ENCODE measurements around the gene CYP26A1.

The CYP26A1 gene

GRCh38 chr10:93064874-93065660 lies 8.6 kb upstream of the CYP26A1 start:
- DNase-seq, result no peak

DNA sequence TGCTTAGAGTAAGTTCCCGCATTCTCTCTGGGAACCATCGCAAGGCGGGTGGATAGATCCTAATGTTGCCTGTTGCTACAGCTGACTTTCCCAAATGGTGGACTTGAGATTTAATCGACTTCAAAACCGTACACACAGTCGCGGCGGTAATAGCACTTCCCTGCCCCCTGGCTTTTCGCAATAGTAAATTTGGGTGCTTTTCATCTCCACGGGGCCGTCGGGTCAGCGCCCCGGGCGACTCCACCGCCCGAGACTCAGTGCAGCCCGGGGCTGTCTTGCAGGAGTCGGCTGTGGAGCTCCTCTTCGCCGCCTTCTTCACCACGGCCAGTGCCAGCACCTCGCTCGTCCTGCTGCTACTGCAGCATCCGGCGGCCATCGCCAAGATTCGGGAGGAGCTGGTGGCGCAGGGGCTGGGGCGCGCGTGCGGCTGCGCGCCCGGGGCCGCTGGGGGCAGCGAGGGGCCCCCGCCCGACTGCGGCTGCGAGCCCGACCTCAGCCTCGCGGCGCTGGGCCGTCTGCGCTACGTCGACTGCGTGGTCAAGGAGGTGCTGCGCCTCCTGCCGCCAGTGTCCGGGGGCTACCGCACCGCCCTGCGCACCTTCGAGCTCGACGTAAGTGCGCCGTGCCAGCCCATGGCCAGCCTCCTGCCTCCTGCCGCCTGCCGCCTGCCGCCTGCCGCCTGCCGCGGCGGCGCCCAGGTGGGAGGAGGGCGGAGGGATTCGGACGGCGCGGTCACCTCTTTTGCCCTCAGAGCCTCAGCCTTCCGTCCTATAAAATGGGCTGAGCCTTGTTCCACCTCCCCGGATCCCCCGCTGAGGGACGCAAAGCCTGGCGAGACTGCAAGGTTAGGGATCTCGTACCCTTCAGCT lies 7.8 kb upstream of the CYP26A1 start:
- DNase-seq, result no peak

DNA sequence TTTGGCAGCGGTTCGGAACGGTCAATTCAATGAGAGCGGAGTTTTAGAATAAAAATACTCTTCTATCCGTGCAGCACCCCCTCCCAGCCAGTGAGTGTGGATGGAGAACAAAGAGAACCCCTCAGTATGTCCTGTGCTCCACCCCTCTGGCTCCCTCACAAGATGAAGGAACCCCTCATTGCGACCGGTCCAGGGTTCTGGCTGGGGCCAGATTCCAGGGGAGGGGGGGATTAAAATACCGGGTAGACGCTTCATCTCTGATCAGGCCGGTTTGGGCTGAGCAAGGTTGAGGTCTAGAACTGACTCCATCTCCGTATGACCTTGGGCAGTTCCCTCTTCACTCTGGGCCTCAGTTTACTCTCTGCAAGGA lies 7.2 kb upstream of the CYP26A1 start:
- DNase-seq, result no peak

DNA sequence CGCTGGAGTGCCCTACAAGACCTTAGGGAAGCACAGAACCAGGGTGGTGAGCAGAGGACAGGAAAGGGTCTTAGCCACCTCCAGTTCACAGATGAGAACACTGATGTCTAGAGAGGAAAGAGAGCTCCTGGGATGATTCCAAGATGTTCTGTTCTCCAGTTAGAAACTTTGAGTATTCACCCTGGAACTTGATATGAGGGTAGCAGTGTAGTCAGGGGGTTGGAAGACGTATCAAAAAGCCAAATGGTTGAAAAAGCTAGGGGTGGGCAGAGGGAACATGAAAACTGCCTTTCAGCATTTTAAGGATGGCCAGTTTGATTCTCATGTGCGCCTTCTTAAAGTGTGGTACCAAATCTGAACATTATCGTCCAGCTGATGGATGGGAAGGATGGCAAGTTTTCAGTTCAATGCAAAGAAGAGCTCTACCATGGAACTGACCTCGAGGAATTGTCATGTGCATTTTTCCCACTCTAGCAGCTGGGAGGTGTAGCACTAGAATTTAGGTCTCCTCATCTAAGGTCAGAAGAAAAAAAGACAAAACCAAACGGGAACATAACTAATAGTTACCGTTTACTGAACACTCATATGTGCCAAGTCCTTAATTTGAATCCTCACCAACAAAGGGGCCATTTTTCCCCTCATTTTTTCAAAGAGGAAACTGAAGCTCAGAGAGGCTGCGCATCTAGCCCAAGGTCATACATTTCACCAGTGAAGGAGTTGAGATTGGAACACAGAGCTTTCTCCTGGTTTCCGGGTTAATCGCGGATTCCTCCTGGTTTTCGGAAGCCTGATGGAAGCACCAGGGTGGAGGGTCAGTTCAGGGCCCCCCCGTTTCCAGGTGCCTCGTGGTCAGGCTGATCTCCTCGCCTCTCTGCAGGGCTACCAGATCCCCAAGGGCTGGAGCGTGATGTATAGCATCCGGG lies 6.0 kb upstream of the CYP26A1 start:
- no peak for DNase-seq

- no peak for DNase-seq
Observed at GRCh38 chr10:93068411-93069244, 5.1 kb upstream of the CYP26A1 start.

DNA sequence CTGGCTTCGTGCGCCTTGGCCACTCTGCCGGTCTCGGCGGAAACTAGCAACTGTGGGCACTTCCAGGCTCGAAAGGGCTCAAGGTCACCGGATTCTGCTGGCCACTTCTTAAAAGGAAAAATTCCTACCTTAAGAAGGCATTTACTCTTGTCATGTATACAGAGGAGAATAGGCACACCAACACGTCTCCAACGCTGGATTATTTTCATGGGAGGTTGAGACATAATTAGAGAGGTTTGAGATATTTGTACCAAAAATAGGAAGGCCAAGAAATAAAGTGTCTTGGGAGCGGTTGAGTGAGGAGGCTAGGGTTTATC lies 4.5 kb upstream of the CYP26A1 start:
- no peak for DNase-seq

DNA sequence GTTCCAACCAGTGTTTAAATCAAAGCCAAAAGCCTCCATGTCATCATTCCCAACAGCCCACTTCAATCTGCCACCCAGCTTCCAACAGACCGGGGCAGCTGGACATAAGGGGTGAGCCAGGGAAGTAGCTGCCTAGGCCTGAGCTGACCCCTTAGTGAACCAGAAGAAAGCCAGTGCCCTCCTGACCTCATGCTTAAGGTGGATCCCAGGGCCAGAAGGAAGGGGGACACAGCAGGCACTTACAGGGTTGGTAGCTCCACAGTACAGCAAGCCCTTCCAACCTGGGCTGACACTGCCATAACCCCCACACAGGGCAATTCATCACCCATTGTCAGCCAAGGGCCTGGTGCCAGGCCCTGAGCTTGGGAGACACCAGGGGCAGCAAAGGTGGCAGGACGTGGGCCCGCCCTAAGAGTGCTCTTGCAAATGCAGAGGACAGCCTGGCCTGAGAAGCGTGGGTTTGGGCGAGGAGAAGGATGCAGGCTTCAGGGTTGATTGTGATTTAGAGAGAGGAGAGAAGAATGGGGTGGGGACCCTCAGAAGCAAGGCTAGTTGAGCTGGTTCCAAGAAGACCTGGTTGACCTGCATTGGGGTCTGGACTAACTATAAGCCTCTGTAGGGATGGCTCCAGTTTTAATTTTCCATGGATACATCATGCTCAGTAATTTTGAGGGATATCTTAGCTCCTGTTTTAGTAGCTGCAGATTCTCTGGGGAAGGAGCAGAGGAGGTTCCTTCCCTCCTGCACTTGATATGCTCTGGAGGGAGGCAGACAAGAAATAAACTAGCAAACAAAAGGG lies 3.1 kb upstream of the CYP26A1 start:
- no peak for DNase-seq

DNA sequence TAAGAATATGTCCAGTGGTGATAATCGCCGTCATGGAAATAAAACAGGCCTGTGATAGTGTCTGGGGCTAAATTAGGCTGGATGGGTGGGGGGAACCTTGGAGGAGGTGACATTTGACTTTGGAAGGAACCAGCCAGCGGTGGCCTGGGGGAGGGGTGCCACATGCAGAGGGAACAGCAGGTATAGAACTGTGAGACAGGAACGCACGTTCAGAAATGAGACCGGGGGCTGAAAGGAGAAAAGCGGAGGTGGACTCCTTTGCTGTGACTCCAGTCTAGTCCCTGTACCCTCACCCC lies 2.6 kb upstream of the CYP26A1 start:
- no peak for DNase-seq

- DNase-seq, result no peak
Observed at GRCh38 chr10:93071674-93072224, 1.9 kb upstream of the CYP26A1 start.

DNA sequence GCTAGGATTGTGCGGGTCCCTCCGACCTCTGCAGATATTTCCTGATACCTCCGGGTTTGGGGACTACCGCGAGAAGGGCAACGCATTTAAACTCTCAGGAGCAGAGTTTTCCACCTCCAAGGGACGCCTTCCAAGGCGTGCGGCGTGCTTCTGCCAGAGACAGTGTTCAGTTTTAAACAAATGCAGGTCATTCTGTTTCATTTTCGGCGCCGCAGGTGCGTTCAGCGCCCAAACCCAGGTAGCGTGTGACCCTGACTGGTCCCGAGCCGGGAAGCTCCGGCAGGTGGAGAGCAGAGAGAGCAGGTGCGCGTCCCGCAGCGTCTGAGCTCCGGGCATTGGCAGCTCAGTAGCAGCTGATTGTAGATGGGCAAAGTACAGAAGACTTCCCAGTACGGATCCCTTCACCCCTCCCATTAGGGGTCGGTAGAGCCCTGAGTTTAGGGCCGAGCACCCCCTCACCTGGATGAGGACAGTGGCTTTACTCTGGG lies 1.4 kb upstream of the CYP26A1 start:
- no peak for DNase-seq

GRCh38 chr10:93072713-93073538 lies 767 bp upstream of the CYP26A1 start:
- DNase-seq, result no peak

GRCh38 chr10:93074147-93074596 lies 479 bp downstream of the CYP26A1 start:
- DNase-seq, result no peak

- no peak for DNase-seq
Observed at GRCh38 chr10:93074597-93075368, 1.1 kb downstream of the CYP26A1 start.

DNA sequence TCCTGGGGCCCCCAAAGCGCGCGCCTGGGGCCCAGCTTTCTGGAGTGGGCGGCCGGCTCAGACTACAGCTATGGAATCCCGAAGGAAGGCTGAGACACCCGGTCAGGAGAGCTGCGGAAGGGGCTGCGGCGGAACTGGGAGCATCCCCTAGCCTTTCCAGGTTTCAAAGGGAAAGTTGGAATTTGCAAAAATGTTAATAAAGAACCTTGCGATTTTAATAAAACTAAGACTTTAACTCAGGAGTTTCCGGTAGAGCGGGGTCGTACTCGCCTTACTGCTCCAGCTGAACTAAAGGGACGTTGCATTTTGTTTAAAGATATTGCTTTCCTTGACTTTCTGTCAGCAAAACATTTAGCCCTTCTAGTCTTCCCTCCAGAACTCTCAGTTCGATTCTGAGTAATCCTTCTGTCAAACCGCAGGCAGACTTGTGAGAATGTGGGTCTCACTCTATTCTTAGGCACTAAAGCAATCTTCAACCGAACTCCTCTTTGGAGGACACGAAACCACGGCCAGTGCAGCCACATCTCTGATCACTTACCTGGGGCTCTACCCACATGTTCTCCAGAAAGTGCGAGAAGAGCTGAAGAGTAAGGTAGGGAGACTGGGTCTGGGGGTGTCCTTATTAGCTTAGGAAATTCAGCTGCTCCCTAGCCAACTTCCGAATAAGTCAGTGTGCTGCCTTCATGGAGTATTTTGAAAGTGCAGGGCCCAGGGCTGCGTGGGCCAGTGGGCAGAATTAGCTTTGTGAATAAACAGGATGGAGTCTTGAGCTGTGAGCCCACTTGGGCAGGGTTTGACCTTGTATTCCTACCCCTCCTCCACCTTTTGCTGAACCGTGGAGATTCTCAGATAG lies 1.9 kb downstream of the CYP26A1 start:
- DNase-seq, result no peak

DNA sequence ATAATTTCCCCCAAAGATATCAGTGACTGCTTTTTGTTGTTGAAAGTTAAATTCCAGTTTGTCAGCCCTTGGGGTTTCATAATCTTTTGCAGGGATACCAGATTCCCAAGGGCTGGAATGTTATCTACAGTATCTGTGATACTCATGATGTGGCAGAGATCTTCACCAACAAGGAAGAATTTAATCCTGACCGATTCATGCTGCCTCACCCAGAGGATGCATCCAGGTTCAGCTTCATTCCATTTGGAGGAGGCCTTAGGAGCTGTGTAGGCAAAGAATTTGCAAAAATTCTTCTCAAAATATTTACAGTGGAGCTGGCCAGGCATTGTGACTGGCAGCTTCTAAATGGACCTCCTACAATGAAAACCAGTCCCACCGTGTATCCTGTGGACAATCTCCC lies 3.2 kb downstream of the CYP26A1 start:
- DNase-seq, result no peak

- no peak for DNase-seq
Observed at GRCh38 chr10:93077860-93078337, 4.2 kb downstream of the CYP26A1 start.

GRCh38 chr10:93079663-93080349 lies 6.1 kb downstream of the CYP26A1 start:
- no peak for DNase-seq

Measured in stimulated activated naive CD4-positive, alpha-beta T cell (primary cell).